Thyroid gland (tissue), 4 donors: ENCODE results near the gene GYPC.

ENCODE experiments used
- POLR2A ChIP-seq, 2 donors: fragments of 450-650 bp; IDR thresholded peaks; one replicate each; pipeline ENCODE4 v1.6.1; 2017; ENCODE audit warnings: antibody characterized with exemption in 2 of 2, mild to moderate bottlenecking in 2 of 2, moderate library complexity in 1 of 2
- TF ChIP-seq, protein P1 (sequence below), 6 experiments: fragments of 200-600 bp in 3 of 6; fragments of 450-650 bp in 3 of 6; sonication (generic) in 3 of 6; IDR thresholded peaks; one replicate each; pipeline ENCODE4 v1.5.1; 2016 to 2019; ENCODE audit warnings: antibody characterized with exemption in 6 of 6, mild to moderate bottlenecking in 2 of 6, inconsistent platforms in 1 of 6, moderate library complexity in 1 of 6

DNA sequence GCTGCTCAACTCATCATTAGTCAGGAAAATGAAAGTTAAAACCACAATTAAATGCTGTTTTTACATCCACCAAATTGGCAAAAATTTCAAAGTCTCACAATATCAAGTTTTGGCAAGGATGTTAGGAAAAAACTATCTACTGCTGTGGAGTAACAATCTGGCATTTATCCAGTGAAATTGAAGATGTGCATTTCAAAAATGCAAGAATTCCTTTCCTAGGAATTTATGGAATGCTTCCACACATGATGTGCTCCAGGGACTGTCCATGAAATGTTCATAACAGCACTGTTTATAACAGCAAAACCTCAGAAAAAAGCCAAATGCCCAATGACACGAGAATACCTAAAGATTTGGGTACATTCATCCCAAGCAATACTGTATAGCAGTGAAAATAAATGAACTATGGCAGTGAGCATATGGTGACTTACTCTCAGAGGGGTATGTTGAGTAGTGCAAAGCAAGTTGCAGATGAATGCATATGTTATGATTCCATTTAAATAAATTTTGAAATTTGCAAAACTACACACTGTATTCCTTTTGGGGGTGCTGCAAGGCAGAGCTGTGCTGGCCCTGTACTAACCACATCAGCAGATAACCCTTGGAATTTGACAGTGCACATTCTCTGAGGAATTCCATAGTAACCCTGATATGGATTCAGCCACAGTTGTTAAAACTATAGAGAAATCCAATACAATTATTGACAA, 41.3 kb upstream of the GYPC start:
- TF ChIP-seq, protein P1, sequence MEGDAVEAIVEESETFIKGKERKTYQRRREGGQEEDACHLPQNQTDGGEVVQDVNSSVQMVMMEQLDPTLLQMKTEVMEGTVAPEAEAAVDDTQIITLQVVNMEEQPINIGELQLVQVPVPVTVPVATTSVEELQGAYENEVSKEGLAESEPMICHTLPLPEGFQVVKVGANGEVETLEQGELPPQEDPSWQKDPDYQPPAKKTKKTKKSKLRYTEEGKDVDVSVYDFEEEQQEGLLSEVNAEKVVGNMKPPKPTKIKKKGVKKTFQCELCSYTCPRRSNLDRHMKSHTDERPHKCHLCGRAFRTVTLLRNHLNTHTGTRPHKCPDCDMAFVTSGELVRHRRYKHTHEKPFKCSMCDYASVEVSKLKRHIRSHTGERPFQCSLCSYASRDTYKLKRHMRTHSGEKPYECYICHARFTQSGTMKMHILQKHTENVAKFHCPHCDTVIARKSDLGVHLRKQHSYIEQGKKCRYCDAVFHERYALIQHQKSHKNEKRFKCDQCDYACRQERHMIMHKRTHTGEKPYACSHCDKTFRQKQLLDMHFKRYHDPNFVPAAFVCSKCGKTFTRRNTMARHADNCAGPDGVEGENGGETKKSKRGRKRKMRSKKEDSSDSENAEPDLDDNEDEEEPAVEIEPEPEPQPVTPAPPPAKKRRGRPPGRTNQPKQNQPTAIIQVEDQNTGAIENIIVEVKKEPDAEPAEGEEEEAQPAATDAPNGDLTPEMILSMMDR (IDR thresholded peaks at IDR 0.05): no peak
- no peak for TF ChIP-seq POLR2A (IDR thresholded peaks at IDR 0.05)
